Fibroblast of lung (primary cell): Measurements from ENCODE around the gene CSTB. TPM values are rescaled to one million over a fixed set of nuclear protein-coding genes. Genes with fewer than 3 reads are reported as not detected.

Experiments
- DNase-seq, 2 donors: peaks; one replicate each; pipeline versions ENCODE4 v3.0.0 to v3.0.0-alpha.2; 2010; ENCODE audit warnings: low read depth in 2 of 2
- H2AFZ ChIP-seq: 2 replicates; pipeline ENCODE4 v1.5.1; 2012; ENCODE audit warnings: low read length, control low read depth, inconsistent platforms
- H3K27ac ChIP-seq: 2 replicates; pipeline ENCODE4 v1.5.1; 2011; ENCODE audit warnings: low read length, control low read depth; ENCODE audit not compliant: insufficient read depth
- H3K27me3 ChIP-seq: 2 replicates; pipeline ENCODE4 v1.5.1; 2011; ENCODE audit warnings: mild to moderate bottlenecking, low read length; ENCODE audit not compliant: control insufficient read depth, insufficient read depth
- H3K36me3 ChIP-seq: 2 replicates; pipeline ENCODE4 v1.5.1; 2011; ENCODE audit warnings: low read length; ENCODE audit not compliant: control insufficient read depth, insufficient read depth
- H3K4me1 ChIP-seq: 2 replicates; pipeline ENCODE4 v1.5.1; 2011; ENCODE audit warnings: low read length; ENCODE audit not compliant: control insufficient read depth, insufficient read depth; ENCODE audit errors: extremely low read depth
- H3K4me2 ChIP-seq: 2 replicates; pipeline ENCODE4 v1.5.1; 2011; ENCODE audit warnings: low read length, control low read depth; ENCODE audit not compliant: insufficient read depth; ENCODE audit errors: extremely low read depth
- H3K4me3 ChIP-seq, 4 experiments: fragments of 200-600 bp in 1 of 4; sonication (generic) in 1 of 4; replicated peaks in 1 of 4; 2 replicates each; pipeline ENCODE4 v1.5.1; 2011 to 2016; ENCODE audit warnings: low read length in 4 of 4, low read depth in 3 of 4, mild to moderate bottlenecking in 3 of 4, control low read depth in 2 of 4, inconsistent platforms in 1 of 4, mixed read lengths in 1 of 4; ENCODE audit not compliant: insufficient read depth in 1 of 4; ENCODE audit errors: control extremely low read depth in 1 of 4
- H3K79me2 ChIP-seq: 2 replicates; pipeline ENCODE4 v1.5.1; 2012; ENCODE audit warnings: mild to moderate bottlenecking, low read length, inconsistent platforms; ENCODE audit not compliant: control insufficient read depth, insufficient read depth
- H3K9ac ChIP-seq: 2 replicates; pipeline ENCODE4 v1.5.1; 2011; ENCODE audit warnings: mild to moderate bottlenecking, low read length, control low read depth; ENCODE audit not compliant: insufficient read depth
- H3K9me3 ChIP-seq: 2 replicates; pipeline ENCODE4 v1.5.1; 2012; ENCODE audit warnings: low read depth, low read length; ENCODE audit not compliant: control insufficient read depth, insufficient read depth
- H4K20me1 ChIP-seq: 2 replicates; pipeline ENCODE4 v1.5.1; 2011; ENCODE audit warnings: low read length; ENCODE audit not compliant: control insufficient read depth, insufficient read depth; ENCODE audit errors: extremely low read depth
- CTCF ChIP-seq, 2 donors: IDR thresholded peaks in 1 of 2; conservative IDR thresholded peaks in 1 of 2; 1 replicate in 1 of 2; 2 replicates in 1 of 2; pipeline ENCODE4 v1.5.1; 2011 to 2012; ENCODE audit warnings: low read length in 2 of 2, control low read depth in 1 of 2, inconsistent platforms in 1 of 2, low read depth in 1 of 2, mild to moderate bottlenecking in 1 of 2
- EZH2 ChIP-seq: IDR thresholded peaks from 2 replicates; pipeline ENCODE4 v1.5.1; 2012; ENCODE audit warnings: low read length, control low read depth, mild to moderate bottlenecking; ENCODE audit errors: missing control alignments
- polyA plus RNA-seq, 2 donors: library from polyadenylated mRNA; depleted of rRNA in 1 of 2; stranded (reverse) in 1 of 2; unstranded in 1 of 2; fragments of >200 nt; gene quantifications; 2 replicates each; pipeline ENCODE4 v1.2.1, GENCODE V29; 2011 to 2012; ENCODE audit warnings: missing spikeins in 1 of 2
- total RNA-seq: library from RNA; depleted of rRNA; stranded (reverse); fragments of >200 nt; gene quantifications from 2 replicates; pipeline ENCODE4 v1.2.1, GENCODE V29; 2014

Gene CSTB
- total and polyA plus RNA-seq, 2 donors (not counting 1 experiment from before 2014, with no cell fraction given): 24.8 to 72.5 TPM

DNA sequence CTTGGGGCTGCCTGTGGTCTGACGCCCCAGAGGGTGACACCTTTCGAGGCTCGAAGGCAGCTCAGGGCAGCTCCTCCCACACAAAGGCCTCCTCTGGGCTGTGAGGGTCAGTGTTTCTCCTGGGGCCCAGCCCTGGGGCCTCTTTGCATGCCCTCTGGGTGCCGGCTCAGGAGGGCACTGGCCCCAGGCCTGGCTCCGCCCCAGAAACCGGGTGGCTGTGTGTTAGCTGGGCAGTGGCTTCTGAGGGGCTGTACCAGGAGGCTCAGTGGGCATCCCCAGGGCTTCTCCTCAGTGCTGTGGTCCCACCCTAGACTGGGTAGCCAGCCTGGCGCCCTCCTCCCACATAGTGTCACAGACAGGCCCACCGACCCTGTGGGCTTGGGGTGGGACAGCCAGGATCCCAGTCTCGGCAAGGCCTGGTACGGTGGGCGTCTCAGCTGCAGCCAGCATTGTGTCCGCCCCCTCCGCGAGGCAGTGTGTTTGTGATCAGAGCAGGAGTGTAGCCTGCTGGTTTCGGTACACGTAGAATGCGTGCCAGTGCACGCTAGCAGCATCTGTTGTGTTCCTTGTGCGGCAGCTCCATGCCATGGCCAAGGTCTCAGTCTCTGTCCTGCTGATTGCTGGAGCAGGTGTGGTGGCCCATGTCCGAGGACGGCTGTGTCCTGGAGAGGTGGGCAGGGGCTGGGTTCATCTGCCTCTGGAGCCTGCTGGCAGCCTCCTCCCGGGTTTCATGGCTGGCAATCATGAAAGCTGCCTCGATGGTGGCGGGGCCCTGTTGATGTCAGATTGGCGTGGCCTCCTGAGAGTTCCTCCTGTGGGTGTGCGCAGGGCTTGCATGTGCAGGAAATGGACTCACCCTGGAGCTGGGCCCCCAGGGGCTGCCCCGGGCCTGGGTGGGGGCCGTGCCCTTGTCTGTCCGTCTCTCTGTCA is 41.3 kb upstream of the CSTB start:
- no peaks in the 10 kb centered on the region for H3K27me3 ChIP-seq
- no peak overlapping the region for H3K4me2 ChIP-seq
- no peak overlapping the region for H3K27ac ChIP-seq
- no peaks in the 10 kb centered on the region for H3K9me3 ChIP-seq
- H4K20me1 ChIP-seq: no peaks in the 10 kb centered on the region
- H3K36me3 ChIP-seq: no peaks in the 10 kb centered on the region
- H3K9ac ChIP-seq: no peak overlapping the region
- no peaks in the 10 kb centered on the region for H3K79me2 ChIP-seq
- DNase-seq: no peak
- no peaks in the 10 kb centered on the region for H3K4me1 ChIP-seq
- no peak overlapping the region for H2AFZ ChIP-seq
- TF ChIP-seq EZH2: no peak
- TF ChIP-seq CTCF (conservative IDR thresholded peaks at IDR 0.05 in 1 of 2, IDR thresholded peaks at IDR 0.05 in 1 of 2; ENCODE audit: low read depth in 1 of 2, low read length in 2 of 2): no peak
- H3K4me3 ChIP-seq: no peak overlapping the region

- TF ChIP-seq EZH2 (no peak), CTCF (conservative IDR thresholded peaks at IDR 0.05 in 1 of 2, IDR thresholded peaks at IDR 0.05 in 1 of 2; ENCODE audit: low read depth in 1 of 2, low read length in 2 of 2) (no peak)
- Histone ChIP-seq H4K20me1 (no peaks in the 10 kb centered on the region), H3K4me3 (no peak overlapping the region), H3K4me2 (no peak overlapping the region), H3K27me3 (no peaks in the 10 kb centered on the region), H3K9ac (no peak overlapping the region), H2AFZ (no peak overlapping the region), H3K36me3 (no peaks in the 10 kb centered on the region), H3K9me3 (no peaks in the 10 kb centered on the region), H3K4me1 (peaks cover 2% of the 10 kb centered on the region), H3K27ac (no peak overlapping the region), H3K79me2 (no peaks in the 10 kb centered on the region)
- no peak for DNase-seq
Observed at GRCh38 chr21:43816611-43817071, 40.5 kb upstream of the CSTB start.

DNA sequence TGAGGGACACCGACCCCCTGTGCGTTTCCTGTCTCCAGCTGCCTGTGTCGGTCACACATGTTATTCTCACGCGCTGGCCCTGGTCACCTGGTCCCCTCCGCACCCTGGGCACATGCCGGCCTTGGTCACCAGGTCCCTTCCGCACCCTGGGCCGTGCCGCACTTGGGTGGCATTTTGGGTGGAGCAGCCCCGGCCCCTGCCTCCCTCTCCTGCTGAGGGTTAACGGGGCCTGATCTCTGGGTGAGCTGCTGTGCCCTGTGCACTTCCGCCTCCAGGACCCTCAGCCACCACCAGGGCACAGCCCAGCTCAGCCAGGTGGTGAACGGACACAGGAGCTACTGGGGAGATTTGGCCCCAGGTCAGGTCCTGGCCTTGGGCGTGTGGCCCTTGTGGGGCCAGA is 39.9 kb upstream of the CSTB start:
- Histone ChIP-seq H3K27me3 (no peaks in the 10 kb centered on the region), H3K9ac (no peak overlapping the region), H3K79me2 (no peaks in the 10 kb centered on the region), H3K9me3 (no peaks in the 10 kb centered on the region), H3K4me1 (peaks cover 3% of the 10 kb centered on the region), H3K36me3 (no peaks in the 10 kb centered on the region), H3K4me2 (no peak overlapping the region), H3K27ac (no peak overlapping the region), H4K20me1 (no peaks in the 10 kb centered on the region), H2AFZ (no peak overlapping the region), H3K4me3 (no peak overlapping the region)
- TF ChIP-seq CTCF (conservative IDR thresholded peaks at IDR 0.05 in 1 of 2, IDR thresholded peaks at IDR 0.05 in 1 of 2; ENCODE audit: low read depth in 1 of 2, low read length in 2 of 2): no peak
- no peak for TF ChIP-seq EZH2
- no peak for DNase-seq
